Measurements from ENCODE around the gene FXYD6.

Gene FXYD6

DNA sequence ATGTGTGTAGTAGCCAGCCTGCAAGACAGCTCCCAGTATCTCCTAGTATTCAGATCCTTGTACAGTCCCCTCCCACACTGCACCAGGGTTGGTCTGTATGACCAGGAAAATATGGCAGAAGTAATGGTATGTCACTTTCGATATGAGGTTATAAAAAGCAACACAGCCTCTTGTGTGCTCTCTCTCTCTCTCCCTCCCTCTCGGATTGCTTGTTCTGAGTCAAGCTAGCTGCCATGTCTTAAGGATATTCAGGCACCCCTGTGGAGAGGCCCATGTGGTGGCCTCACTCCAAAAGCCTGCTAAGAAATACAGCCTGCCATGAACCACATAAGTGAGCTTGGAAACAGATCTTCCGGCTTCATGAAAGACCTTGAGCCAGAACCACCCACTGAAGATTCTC, 25.4 kb downstream of the FXYD6 start:
- no peak overlapping the region for H3K4me3 ChIP-seq (ENCODE audit: insufficient read depth, low read length, poor library complexity, severe bottlenecking)
- no peak overlapping the region for H2AFZ ChIP-seq (ENCODE audit: low read depth, low read length, severe bottlenecking)
- no peak overlapping the region for H3K27ac ChIP-seq (ENCODE audit: low read depth, low read length)
- H3K36me3 ChIP-seq (ENCODE audit: low read length), result no peaks in the 10 kb centered on the region
- no peak overlapping the region for H3K4me2 ChIP-seq (ENCODE audit: low read depth, low read length, poor library complexity, severe bottlenecking)
- no peaks in the 10 kb centered on the region for H3F3A ChIP-seq (ENCODE audit: insufficient read depth)
- no peaks in the 10 kb centered on the region for H3K9me3 ChIP-seq (ENCODE audit: insufficient read depth, low read length)
- TF ChIP-seq, protein P1, sequence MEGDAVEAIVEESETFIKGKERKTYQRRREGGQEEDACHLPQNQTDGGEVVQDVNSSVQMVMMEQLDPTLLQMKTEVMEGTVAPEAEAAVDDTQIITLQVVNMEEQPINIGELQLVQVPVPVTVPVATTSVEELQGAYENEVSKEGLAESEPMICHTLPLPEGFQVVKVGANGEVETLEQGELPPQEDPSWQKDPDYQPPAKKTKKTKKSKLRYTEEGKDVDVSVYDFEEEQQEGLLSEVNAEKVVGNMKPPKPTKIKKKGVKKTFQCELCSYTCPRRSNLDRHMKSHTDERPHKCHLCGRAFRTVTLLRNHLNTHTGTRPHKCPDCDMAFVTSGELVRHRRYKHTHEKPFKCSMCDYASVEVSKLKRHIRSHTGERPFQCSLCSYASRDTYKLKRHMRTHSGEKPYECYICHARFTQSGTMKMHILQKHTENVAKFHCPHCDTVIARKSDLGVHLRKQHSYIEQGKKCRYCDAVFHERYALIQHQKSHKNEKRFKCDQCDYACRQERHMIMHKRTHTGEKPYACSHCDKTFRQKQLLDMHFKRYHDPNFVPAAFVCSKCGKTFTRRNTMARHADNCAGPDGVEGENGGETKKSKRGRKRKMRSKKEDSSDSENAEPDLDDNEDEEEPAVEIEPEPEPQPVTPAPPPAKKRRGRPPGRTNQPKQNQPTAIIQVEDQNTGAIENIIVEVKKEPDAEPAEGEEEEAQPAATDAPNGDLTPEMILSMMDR (IDR thresholded peaks at IDR 0.05; ENCODE audit: insufficient read depth, low read length, poor library complexity, severe bottlenecking), result no peak
- TF ChIP-seq EZH2phosphoT487 (conservative IDR thresholded peaks at IDR 0.05; ENCODE audit: low read length), result no peak
- no peaks in the 10 kb centered on the region for H3K79me2 ChIP-seq (ENCODE audit: insufficient read depth, low read length)
- no peak overlapping the region for H3K9ac ChIP-seq (ENCODE audit: low read length)
- no peaks in the 10 kb centered on the region for H3K27me3 ChIP-seq (ENCODE audit: low read length)
- H3K9me2 ChIP-seq (replicated peaks; ENCODE audit: insufficient read depth, low read length), result no peaks in the 10 kb centered on the region
- H4K20me1 ChIP-seq (ENCODE audit: low read depth, low read length), result no peaks in the 10 kb centered on the region

DNA sequence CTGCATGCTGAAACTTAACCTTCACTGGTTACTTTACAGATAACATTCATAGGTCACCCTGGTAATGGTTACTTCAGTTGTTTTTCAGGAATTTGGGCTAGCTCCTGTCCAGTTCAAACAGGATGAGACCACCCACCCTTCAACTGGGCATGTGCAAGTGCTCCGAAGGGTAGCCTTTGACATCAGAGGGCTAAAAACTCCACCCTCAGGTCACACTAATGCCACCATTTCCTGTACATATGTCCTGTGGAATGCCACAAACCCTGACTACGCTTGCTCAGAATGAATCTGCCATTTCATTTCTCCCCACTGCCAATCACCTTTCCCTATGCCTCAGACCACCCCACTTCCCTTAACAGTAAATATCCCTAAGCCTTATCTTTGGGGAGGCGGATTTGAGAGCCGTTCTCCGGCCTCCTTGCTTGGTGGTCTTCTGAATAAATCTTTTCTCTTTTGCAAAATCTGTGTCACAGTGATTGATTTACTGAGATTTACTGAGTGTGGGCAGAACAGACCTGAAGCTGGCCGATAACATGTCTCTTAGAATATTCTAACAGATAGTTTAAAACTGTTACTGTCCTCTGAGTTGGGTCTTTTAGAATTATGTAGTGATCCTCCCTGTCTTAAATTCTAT, 26.6 kb downstream of the FXYD6 start:
- no peak overlapping the region for H3K27ac ChIP-seq (ENCODE audit: low read depth, low read length)
- H3K36me3 ChIP-seq (ENCODE audit: low read length), result no peaks in the 10 kb centered on the region
- no peaks in the 10 kb centered on the region for H3K27me3 ChIP-seq (ENCODE audit: low read length)
- no peaks in the 10 kb centered on the region for H3K9me2 ChIP-seq (replicated peaks; ENCODE audit: insufficient read depth, low read length)
- H3K4me2 ChIP-seq (ENCODE audit: low read depth, low read length, poor library complexity, severe bottlenecking), result no peak overlapping the region
- no peak overlapping the region for H2AFZ ChIP-seq (ENCODE audit: low read depth, low read length, severe bottlenecking)
- no peaks in the 10 kb centered on the region for H3K79me2 ChIP-seq (ENCODE audit: insufficient read depth, low read length)
- no peak overlapping the region for H3K4me3 ChIP-seq (ENCODE audit: insufficient read depth, low read length, poor library complexity, severe bottlenecking)
- H4K20me1 ChIP-seq (ENCODE audit: low read depth, low read length), result no peaks in the 10 kb centered on the region
- H3F3A ChIP-seq (ENCODE audit: insufficient read depth), result no peaks in the 10 kb centered on the region
- H3K9me3 ChIP-seq (ENCODE audit: insufficient read depth, low read length), result no peaks in the 10 kb centered on the region
- TF ChIP-seq, protein P1 (IDR thresholded peaks at IDR 0.05; ENCODE audit: insufficient read depth, low read length, poor library complexity, severe bottlenecking), result no peak
- TF ChIP-seq EZH2phosphoT487 (conservative IDR thresholded peaks at IDR 0.05; ENCODE audit: low read length), result no peak
- H3K9ac ChIP-seq (ENCODE audit: low read length), result no peak overlapping the region

DNA sequence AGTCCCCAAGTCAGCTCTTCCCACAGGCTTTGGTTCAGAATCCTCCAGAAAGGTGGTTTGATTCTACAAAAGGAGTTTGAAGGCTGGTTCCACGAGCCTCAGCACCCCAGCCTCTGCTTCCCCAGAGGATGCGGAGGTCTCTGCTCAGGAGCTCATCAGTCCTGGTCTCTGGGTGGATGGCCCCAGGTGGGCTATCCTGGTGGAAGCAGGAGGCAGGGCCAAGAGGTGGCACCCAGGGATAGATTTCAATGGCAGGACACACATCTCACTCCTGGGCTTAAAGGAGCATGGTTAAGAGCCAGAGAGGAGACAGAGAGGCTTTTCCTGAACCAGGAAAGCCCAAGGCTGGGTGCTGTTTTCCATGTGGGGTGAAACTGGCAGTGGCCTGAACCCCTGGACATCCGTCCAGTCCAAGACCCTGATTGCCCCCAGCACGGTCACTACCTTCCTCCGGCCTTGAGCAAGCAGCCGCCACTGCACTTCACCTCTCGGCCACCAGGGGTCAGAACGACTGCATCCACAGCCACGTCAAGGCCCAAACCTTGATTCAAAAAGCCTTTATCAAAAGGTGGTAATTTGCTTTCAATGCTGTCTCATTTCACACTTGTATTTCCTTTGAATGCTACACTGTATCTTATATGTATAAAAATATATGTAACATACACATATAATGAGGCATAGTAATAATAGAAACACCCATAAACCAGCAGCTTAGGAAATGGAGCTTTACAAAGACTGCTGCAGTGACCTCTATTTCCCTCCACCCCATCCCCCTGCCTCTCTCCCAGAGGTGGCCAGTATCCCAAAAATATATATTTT, 32.6 kb downstream of the FXYD6 start:
- Histone ChIP-seq H3K9me2 (replicated peaks; ENCODE audit: insufficient read depth, low read length) (no peaks in the 10 kb centered on the region), H3K9me3 (ENCODE audit: insufficient read depth, low read length) (no peaks in the 10 kb centered on the region), H4K20me1 (ENCODE audit: low read depth, low read length) (no peaks in the 10 kb centered on the region), H3K27me3 (ENCODE audit: low read length) (no peaks in the 10 kb centered on the region), H3K9ac (ENCODE audit: low read length) (no peak overlapping the region), H3K36me3 (ENCODE audit: low read length) (no peaks in the 10 kb centered on the region), H3K79me2 (ENCODE audit: insufficient read depth, low read length) (no peaks in the 10 kb centered on the region), H3F3A (ENCODE audit: insufficient read depth) (no peaks in the 10 kb centered on the region), H2AFZ (ENCODE audit: low read depth, low read length, severe bottlenecking) (no peak overlapping the region), H3K27ac (ENCODE audit: low read depth, low read length) (no peak overlapping the region), H3K4me3 (ENCODE audit: insufficient read depth, low read length, poor library complexity, severe bottlenecking) (no peak overlapping the region), H3K4me2 (ENCODE audit: low read depth, low read length, poor library complexity, severe bottlenecking) (no peak overlapping the region)
- TF ChIP-seq, protein P1 (IDR thresholded peaks at IDR 0.05; ENCODE audit: insufficient read depth, low read length, poor library complexity, severe bottlenecking), result peak; percentile 98
- no peak for TF ChIP-seq EZH2phosphoT487 (conservative IDR thresholded peaks at IDR 0.05; ENCODE audit: low read length)

Data from SU-DHL-6 (cell line).